Ecto neural progenitor cell (in vitro differentiated cells): ENCODE results near the gene TSPAN11.
"Not testable (repeated sequence)": the region's sequence is repeated elsewhere in the genome, so short reads cannot be mapped to it uniquely, and the experiment has no call there.

Experiments
- DNase-seq: peaks from one replicate; pipeline ENCODE4 v3.0.0-alpha.2; 2018; ENCODE audit warnings: low spot score

TSPAN11 gene

DNA sequence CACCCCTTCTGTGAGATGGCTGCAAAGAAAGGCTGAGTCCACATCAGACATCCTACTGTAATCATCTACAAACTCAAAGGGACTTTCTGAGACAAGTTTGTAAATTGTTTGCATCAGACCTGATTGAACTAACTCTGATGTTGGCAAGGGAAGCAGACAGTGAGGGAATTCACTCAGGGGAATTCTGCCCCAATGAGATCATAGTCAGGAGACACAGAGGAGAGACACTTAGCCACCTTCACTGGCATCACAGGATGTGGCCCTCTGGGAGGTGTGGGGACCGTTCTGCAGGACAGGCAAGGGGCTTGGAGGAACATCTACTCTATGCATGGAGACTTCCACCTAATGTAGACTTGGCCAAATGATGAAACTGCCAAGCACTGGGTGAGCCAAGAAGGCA, 76.5 kb downstream of the TSPAN11 start:
- no peak for DNase-seq

DNA sequence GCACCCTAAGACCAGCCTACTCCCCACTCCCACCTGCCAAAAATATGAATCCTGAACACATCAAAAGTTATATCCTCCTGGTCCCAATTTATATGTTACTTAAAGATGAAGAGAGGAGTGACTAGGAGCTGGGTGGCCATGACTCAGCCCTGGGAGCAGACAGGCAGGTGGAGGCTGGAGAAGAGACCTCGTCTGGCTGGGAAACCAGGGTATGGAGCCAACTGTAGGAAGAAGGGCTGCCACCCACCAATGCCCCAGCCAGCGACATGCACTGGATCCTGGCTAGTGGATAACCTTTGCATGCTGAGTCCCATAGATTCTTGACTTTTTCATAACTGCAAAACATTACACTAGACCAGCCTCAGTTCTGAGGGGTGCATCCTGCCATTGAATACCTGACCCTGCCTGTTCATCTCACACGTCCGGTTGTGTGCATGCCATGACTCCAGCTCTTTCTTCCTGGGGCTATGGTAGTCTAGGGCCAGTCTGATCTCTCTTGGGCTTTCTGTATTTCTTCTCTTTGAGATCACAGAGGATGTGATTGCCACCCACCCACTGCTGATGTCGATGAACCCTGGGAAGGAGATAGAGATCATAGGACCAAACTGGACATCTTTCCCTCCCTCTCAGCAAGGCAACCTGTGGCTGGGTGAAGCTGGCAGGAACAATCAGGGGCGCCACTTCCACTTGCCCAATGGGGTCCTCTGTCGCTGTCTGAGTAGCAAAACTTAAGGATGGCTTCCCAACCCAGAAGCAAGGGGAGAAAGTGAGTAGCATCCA, 77.5 kb downstream of the TSPAN11 start:
- DNase-seq, result no peak

- DNase-seq, result no peak
Measured at GRCh38 chr12:31004666-31005065, 78.1 kb downstream of the TSPAN11 start.

GRCh38 chr12:31005256-31005943, 78.9 kb downstream of the TSPAN11 start:
- no peak for DNase-seq

DNA sequence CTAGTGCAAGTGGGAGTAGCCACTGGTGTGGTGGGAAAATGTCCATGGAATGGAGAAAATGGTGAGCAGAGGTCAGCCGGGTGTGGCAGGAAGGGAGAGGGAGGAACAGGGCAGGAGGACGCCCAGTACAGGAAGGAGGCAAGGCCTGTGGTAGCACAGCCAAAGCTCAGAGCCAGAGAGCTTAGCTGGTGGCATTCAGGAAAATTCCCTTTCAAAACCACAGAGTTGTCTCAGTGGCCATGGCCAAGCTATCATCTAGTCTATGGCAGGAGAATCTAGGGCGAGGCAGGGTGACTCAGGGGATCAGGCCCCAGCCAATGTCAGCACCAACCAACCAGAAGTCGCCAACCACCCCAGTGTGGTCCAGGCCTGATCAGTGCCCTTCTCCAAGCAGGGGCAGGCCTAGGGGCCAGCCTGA, 79.4 kb downstream of the TSPAN11 start:
- no peak for DNase-seq

DNA sequence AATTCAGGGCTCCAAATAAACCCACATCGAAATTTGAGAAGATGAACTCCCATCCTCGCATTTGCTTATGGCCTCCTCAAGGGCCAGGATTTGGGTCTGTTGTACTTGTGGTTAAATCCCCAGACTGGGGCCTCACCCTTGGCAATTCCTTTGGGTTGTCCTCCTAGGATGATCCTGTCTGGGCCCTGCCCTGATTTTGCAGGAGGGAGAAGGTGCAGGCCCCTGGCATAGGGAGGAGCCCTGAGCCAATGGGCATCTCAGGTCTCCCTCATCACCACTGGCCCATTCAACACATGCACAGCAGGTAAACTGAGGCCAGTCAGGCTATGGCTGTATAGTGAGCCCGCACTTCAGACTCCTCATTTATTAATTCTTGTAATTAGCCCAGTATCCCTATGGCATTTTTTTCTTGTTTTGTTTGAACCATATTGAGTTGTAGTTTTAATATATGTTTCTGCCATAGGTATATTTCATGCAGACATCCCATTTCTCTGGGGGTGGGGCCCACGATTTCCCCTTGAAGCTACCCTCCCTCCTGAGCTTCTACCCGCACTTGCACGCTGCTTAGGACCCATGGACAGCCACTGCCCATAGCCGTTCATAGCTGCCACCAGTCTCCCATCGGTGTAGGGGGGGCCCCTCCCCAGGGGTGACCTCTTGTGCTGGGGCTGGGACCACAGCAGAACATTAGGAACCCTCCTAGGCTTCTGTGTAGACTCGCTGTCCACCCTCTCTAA, 80.0 kb downstream of the TSPAN11 start:
- no peak for DNase-seq

GRCh38 chr12:31007153-31007495, 80.6 kb downstream of the TSPAN11 start:
- no peak for DNase-seq

GRCh38 chr12:31007636-31008175, 81.2 kb downstream of the TSPAN11 start:
- DNase-seq, result no peak

GRCh38 chr12:31008241-31008761, 81.8 kb downstream of the TSPAN11 start:
- DNase-seq, result no peak

- no peak for DNase-seq
Measured at GRCh38 chr12:31008961-31009840, 82.7 kb downstream of the TSPAN11 start.

GRCh38 chr12:31009976-31010375, 83.4 kb downstream of the TSPAN11 start:
- DNase-seq, result no peak

GRCh38 chr12:31011336-31011735, 84.8 kb downstream of the TSPAN11 start:
- DNase-seq, result no peak

- DNase-seq, result no peak
Measured at GRCh38 chr12:31011746-31012566, 85.4 kb downstream of the TSPAN11 start.

GRCh38 chr12:31012567-31012891, 86.0 kb downstream of the TSPAN11 start:
- not testable (repeated sequence) for DNase-seq

- no peak for DNase-seq
Measured at GRCh38 chr12:31015215-31015614, 88.7 kb downstream of the TSPAN11 start.

GRCh38 chr12:31016057-31016456, 89.5 kb downstream of the TSPAN11 start:
- DNase-seq, result no peak

DNA sequence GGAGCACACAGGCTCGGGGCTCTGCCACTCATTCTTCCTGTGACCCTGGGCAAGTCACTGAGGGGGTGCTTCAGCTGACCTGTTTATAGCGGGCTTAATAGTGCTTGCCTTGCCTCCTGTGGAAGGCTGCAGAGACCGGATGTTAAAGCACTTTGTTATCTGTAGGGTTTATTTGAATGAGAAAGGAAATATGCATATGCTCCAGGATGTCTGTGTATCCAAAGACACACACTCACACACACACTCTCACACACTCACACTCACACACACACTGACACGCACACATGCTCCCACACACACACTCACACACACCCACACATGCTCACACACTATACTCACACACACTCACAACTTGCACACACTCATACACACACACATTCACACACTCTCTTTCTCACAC, 91.0 kb downstream of the TSPAN11 start:
- no peak for DNase-seq

DNA sequence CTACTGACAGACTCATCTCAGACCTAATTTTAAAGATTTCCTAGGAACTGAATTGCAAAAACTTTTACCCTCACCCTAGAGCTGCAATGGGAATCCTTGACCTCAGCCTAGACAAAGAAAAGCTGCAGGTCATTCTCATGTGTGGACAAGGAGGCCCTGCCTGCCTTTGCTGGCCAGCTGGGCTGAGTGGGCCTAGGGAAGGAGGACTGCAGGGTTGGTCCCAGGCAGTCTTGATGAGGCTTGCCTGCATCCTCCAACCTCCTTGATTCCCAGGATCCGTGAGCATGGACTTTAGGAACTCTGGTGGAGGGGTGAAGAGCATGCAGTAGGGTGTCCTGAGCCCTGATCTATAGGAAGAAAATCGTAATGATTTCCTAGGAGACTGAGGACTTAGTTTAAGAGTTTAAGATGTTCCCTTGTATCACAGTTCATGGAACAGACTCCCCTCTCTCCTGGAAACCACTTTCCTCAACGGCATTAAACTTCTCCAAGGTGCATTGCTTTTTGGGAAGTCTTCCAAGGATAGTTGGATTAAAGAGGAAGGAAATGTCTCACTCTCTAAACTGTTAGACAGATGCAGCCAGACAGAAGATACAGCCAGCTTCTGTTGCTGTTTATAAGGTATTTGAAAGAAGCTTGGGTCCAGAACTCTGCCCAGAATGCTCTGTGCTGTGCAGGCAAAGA, 91.7 kb downstream of the TSPAN11 start:
- DNase-seq, result no peak

DNA sequence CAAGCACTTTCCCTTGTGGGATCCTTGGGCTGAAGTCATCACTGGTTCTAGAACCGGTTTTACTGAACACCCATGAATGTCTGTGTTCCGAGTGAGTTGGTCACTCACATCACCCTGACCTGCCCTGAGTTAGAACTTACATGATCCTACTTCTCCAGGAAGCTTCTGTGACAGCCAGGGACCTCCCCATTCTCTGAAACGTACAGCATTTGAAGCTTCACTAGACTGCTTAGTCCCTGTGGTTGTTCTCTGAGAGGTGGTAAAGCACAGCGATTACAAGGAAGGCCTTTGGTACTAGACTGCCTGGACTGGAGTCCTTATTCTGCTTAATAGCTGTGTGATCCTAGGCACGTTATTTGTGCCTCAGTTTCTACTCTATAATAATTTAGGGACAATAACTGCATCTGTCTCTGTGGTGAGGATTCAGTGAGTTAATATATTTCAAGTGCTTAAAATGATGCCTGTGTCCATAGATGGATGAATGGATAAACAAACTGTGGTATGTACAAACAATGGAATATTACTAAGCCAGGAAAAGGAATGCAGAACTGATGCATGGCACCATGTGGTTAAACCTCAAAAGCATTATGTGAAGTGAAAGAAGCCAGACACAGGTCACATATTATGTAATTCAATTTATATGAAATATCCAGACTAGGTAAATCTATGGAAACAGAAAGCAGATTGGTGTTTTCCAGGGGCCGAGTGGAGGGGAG, 92.4 kb downstream of the TSPAN11 start:
- no peak for DNase-seq

DNA sequence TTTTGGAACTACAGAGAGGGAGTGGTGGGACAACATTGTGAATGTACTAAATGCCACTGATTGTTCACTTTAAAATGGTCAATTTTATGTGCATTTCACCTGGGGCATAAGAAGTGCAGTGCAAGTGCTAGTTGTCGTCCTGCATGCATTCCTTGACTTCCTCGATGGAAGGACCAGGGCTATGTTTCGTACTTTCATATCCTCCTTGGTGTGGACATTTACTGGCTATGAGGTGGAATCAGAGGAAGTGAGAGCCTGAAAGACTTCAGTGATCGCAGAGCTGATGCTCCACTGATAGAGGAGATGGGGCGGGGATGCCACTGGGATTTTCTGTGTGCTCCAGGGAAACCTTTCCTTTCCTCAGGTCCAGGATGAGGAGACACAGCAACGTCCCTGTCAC, 93.0 kb downstream of the TSPAN11 start:
- no peak for DNase-seq
